AG10803 (cell line): ENCODE data around the gene CFAP221.

Experiments used
- DNase-seq: peaks from one replicate; pipeline ENCODE4 v3.0.0; 2010; ENCODE audit warnings: low read depth
- H3K4me3 ChIP-seq: 2 replicates; pipeline ENCODE4 v1.5.1; 2011; ENCODE audit warnings: mild to moderate bottlenecking, low read length, control low read depth
- CTCF ChIP-seq: conservative IDR thresholded peaks from 2 replicates; pipeline ENCODE4 v1.5.1; 2011; ENCODE audit warnings: mild to moderate bottlenecking, low read length, control low read depth, inconsistent platforms

The CFAP221 gene

DNA sequence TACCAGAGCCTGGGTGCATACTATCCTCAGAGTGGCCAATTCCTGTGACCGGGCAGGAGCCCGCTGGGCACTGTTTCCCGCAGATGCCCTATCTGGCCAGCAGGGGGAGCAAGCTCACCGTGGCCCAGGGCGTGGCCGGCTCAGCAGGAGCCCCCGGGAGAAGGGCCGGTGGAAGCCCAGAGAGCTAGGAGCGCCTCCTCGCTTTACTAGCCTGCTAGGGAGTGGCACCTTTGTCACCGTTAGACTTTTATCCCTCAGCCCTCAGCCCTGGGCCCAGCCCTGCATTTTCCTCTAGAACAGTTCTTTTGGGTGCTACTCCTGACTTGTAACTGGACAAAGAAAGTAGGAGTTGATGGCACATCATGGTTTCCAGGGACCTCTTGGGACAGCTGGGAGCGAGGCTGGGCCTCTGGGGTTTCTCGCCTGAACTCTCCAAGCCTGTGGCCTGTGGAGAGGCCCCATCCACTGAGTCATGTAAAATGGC lies 158.7 kb downstream of the CFAP221 start:
- H3K4me3 ChIP-seq: no peak overlapping the region
- peak; percentile 92 for TF ChIP-seq CTCF
- DNase-seq: peak; percentile 43

GRCh38 chr2:119703526-119703925 lies 159.3 kb downstream of the CFAP221 start:
- no peak overlapping the region for H3K4me3 ChIP-seq
- no peak for DNase-seq
- no peak for TF ChIP-seq CTCF

DNA sequence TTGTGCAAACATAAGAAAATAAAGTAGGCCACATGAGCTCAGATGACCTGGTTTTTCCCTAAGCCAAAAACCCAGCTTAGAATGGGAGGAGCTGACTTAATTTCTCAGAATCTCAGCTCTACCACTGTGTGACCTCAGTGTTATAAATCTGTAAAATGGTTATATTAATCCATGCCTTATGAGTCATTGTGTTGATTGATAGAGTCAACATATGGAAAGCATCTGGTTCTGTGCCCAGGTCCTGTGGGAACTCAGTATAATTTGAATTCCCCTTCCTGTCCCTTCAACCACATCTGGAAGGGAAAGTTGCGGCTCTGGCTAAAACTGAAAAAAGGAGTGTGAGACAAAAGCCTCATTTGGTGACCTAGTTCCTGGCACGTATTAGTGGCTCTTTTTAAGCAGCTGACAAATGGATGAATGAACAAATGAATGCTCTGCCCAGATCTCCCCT lies 160.4 kb downstream of the CFAP221 start:
- peak; percentile 62 for DNase-seq
- no peak overlapping the region for H3K4me3 ChIP-seq

GRCh38 chr2:119706221-119706620 lies 162.0 kb downstream of the CFAP221 start:
- H3K4me3 ChIP-seq: no peak overlapping the region
- no peak for DNase-seq
- TF ChIP-seq CTCF: no peak

More for the DNA sequence above, 160.4 kb downstream of the CFAP221 start:
- no peak for TF ChIP-seq CTCF
